ENCODE measurements around the gene CALN1.

The CALN1 gene

DNA sequence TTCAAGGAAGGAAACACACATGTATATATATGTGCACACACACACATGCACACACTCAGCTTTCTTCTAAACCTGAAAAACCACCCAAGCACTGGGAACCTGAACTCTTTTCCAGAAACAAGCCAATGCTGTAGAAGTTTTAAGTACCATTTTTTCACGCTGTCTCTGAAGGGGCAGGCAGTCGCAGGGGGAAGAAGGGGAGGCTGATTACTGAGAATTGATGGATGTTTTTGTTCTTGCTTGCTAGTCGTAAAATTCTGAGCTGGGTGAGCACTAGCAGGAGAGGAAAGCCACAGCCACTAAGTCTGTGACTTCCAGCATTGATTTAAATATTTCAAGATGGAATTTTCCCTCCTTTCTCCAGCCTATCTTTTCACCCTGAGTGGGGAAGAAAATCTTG lies 391.8 kb downstream of the CALN1 start:
- TF ChIP-seq TAF1 (IDR thresholded peaks at IDR 0.05; ENCODE audit: borderline replicate concordance, insufficient read depth, low read length) (no peak), POLR2AphosphoS5 (IDR thresholded peaks at IDR 0.05; ENCODE audit: low read depth, low read length) (no peak), REST (IDR thresholded peaks at IDR 0.05; ENCODE audit: insufficient read depth in 1 of 2, low read depth in 2 of 2, low read length in 2 of 2) (no peak), FOXP2 (optimal IDR thresholded peaks at IDR 0.05; ENCODE audit: borderline replicate concordance, extremely low read depth, extremely low read length, insufficient read depth) (no peak), SIN3A (IDR thresholded peaks at IDR 0.05; ENCODE audit: borderline replicate concordance, insufficient read depth, low read length) (no peak)

GRCh38 chr7:72019436-72019835 lies 392.7 kb downstream of the CALN1 start:
- TF ChIP-seq REST (IDR thresholded peaks at IDR 0.05; ENCODE audit: insufficient read depth in 1 of 2, low read depth in 2 of 2, low read length in 2 of 2), result no peak
- TF ChIP-seq TAF1 (IDR thresholded peaks at IDR 0.05; ENCODE audit: borderline replicate concordance, insufficient read depth, low read length), result no peak
- TF ChIP-seq POLR2AphosphoS5 (IDR thresholded peaks at IDR 0.05; ENCODE audit: low read depth, low read length), result no peak
- TF ChIP-seq SIN3A (IDR thresholded peaks at IDR 0.05; ENCODE audit: borderline replicate concordance, insufficient read depth, low read length), result no peak

DNA sequence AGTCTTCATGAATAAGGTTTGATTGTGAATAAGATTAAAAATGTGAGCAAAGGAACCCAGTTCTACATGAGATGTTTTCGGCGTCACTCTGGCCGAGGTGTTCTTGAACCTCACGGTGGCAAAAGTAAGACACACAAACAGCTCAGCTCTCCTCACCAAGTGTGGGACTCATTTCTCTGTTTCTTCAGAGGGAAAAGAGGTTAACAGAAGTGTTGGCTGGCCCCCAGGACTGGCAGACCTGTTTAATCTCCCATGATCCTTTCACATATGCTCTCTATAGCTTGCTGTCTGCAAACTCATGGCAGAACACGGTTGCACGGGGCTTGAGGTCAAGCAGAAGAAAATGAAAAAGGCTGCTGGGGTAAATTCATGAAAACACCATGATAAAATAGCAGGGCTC lies 394.4 kb downstream of the CALN1 start:
- TF ChIP-seq SIN3A (IDR thresholded peaks at IDR 0.05; ENCODE audit: borderline replicate concordance, insufficient read depth, low read length), result no peak
- TF ChIP-seq REST (IDR thresholded peaks at IDR 0.05; ENCODE audit: insufficient read depth in 1 of 2, low read depth in 2 of 2, low read length in 2 of 2), result no peak
- no peak for TF ChIP-seq POLR2AphosphoS5 (IDR thresholded peaks at IDR 0.05; ENCODE audit: low read depth, low read length)
- TF ChIP-seq FOXP2 (optimal IDR thresholded peaks at IDR 0.05; ENCODE audit: borderline replicate concordance, extremely low read depth, extremely low read length, insufficient read depth), result no peak
- no peak for TF ChIP-seq TAF1 (IDR thresholded peaks at IDR 0.05; ENCODE audit: borderline replicate concordance, insufficient read depth, low read length)

GRCh38 chr7:72016574-72016973 lies 395.6 kb downstream of the CALN1 start:
- no peak for TF ChIP-seq REST (IDR thresholded peaks at IDR 0.05; ENCODE audit: insufficient read depth in 1 of 2, low read depth in 2 of 2, low read length in 2 of 2)
- TF ChIP-seq POLR2AphosphoS5 (IDR thresholded peaks at IDR 0.05; ENCODE audit: low read depth, low read length), result no peak
- TF ChIP-seq TAF1 (IDR thresholded peaks at IDR 0.05; ENCODE audit: borderline replicate concordance, insufficient read depth, low read length), result no peak
- no peak for TF ChIP-seq SIN3A (IDR thresholded peaks at IDR 0.05; ENCODE audit: borderline replicate concordance, insufficient read depth, low read length)
- TF ChIP-seq FOXP2 (optimal IDR thresholded peaks at IDR 0.05; ENCODE audit: borderline replicate concordance, extremely low read depth, extremely low read length, insufficient read depth), result no peak

DNA sequence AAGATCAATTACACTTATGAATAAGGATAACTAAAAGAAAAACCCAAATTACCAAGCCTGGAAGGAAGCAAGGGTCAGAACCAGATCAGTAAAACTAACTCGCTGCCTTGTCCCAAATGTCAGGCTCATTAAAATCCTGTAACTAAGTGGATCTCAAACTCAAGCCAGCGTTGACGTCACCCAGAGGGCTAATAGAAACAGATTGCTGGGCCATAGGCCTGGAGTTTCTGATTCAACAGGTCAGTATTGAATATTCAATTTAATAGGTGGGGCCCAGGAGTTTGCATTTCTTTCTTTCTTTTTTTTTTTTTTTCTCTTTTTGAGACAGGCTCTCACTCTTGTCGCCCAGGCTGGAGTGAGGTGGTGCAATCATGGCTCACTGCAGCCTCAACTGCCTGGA lies 397.0 kb downstream of the CALN1 start:
- TF ChIP-seq TAF1 (IDR thresholded peaks at IDR 0.05; ENCODE audit: borderline replicate concordance, insufficient read depth, low read length) (no peak), REST (IDR thresholded peaks at IDR 0.05; ENCODE audit: insufficient read depth in 1 of 2, low read depth in 2 of 2, low read length in 2 of 2) (no peak), FOXP2 (optimal IDR thresholded peaks at IDR 0.05; ENCODE audit: borderline replicate concordance, extremely low read depth, extremely low read length, insufficient read depth) (no peak), SIN3A (IDR thresholded peaks at IDR 0.05; ENCODE audit: borderline replicate concordance, insufficient read depth, low read length) (no peak), POLR2AphosphoS5 (IDR thresholded peaks at IDR 0.05; ENCODE audit: low read depth, low read length) (no peak)
